CD4-positive, alpha-beta T cell (primary cell): ENCODE data around the gene ATG16L1. TPM values are rescaled to one million over a fixed set of nuclear protein-coding genes. Genes with fewer than 3 reads are reported as not detected.

ENCODE experiments used
- ATAC-seq: fragments of 200-7000 bp; cut with Tn5 transposase; one replicate; pipeline ENCODE4 v1.10.0; 2022; ENCODE audit warnings: mild to moderate bottlenecking; ENCODE audit not compliant: poor library complexity
- CTCF ChIA-PET: fragments of 350-600 bp; sonication (Branson Sonifier 250); formaldehyde crosslinking; loops from one replicate; lab custom pipeline; 2021; ENCODE audit warnings: antibody characterized with exemption, inconsistent platforms; lab: Charles Lee
- POLR2A ChIA-PET: fragments of 350-600 bp; sonication (Branson Sonifier 250); formaldehyde crosslinking; loops from one replicate; lab custom pipeline; 2021; ENCODE audit warnings: antibody characterized with exemption, inconsistent platforms; lab: Charles Lee
- DNase-seq, 14 experiments: peaks; one replicate each; pipeline ENCODE4 v3.0.0-alpha.2; 2013 to 2020; ENCODE audit warnings: mixed read lengths in 2 of 14
- H3K27ac ChIP-seq, 2 donors: one replicate each; pipeline versions ENCODE4 v1.5.1 to v1.7.0; 2013; ENCODE audit warnings: low read length in 2 of 2, low read depth in 1 of 2, mild to moderate bottlenecking in 1 of 2
- H3K27me3 ChIP-seq, 2 experiments: 1 replicate in 1 of 2; 2 replicates in 1 of 2; pipeline versions ENCODE4 v1.6.1 to v1.7.0; 2013; ENCODE audit warnings: low read length in 2 of 2, control low read depth in 1 of 2, mild to moderate bottlenecking in 1 of 2, moderate library complexity in 1 of 2; ENCODE audit not compliant: insufficient read depth in 2 of 2, control insufficient read depth in 1 of 2
- H3K36me3 ChIP-seq: one replicate; pipeline ENCODE4 v1.6.1; 2013; ENCODE audit warnings: low read length, control low read depth; ENCODE audit not compliant: insufficient read depth
- H3K4me1 ChIP-seq: one replicate; pipeline ENCODE4 v1.6.1; 2013; ENCODE audit warnings: low read length, control low read depth; ENCODE audit not compliant: insufficient read depth
- H3K4me3 ChIP-seq: one replicate; pipeline ENCODE4 v1.5.1; 2013; ENCODE audit warnings: mild to moderate bottlenecking, low read length, moderate library complexity
- H3K9me3 ChIP-seq, 2 experiments: 1 replicate in 1 of 2; 2 replicates in 1 of 2; pipeline versions ENCODE4 v1.6.1 to v1.7.0; 2013; ENCODE audit warnings: low read length in 2 of 2, mild to moderate bottlenecking in 2 of 2, control low read depth in 1 of 2, moderate library complexity in 1 of 2; ENCODE audit not compliant: control insufficient read depth in 1 of 2, insufficient read depth in 1 of 2
- H3K27ac Mint-ChIP-seq: one replicate; pipeline ENCODE4 v1.8.0; 2020; ENCODE audit warnings: mixed read lengths
- H3K27me3 Mint-ChIP-seq: one replicate; pipeline ENCODE4 v1.8.0; 2021; ENCODE audit warnings: mixed read lengths
- H3K36me3 Mint-ChIP-seq: one replicate; pipeline ENCODE4 v1.8.0; 2021; ENCODE audit warnings: low read depth, mixed read lengths
- H3K4me1 Mint-ChIP-seq: one replicate; pipeline ENCODE4 v1.8.0; 2021; ENCODE audit warnings: low read depth, mixed read lengths
- H3K4me3 Mint-ChIP-seq: one replicate; pipeline ENCODE4 v1.8.0; 2020; ENCODE audit warnings: mild to moderate bottlenecking, mixed read lengths
- H3K9me3 Mint-ChIP-seq: one replicate; pipeline ENCODE4 v1.8.0; 2020; ENCODE audit warnings: mixed read lengths
- intact Hi-C, 2 experiments: fragments of 100-400 bp; cut with DNase I in 1 of 2; cut with micrococcal nuclease in 1 of 2; formaldehyde crosslinking; loops; one replicate each; pipeline versions ENCODE4 v1.15.1 to v1.9.0; 2023 to 2025; cut with DNase I, micrococcal nuclease
- total RNA-seq, 174 experiments: library from RNA in 2 of 174; stranded (reverse) in 2 of 174; gene quantifications; one replicate each; pipeline ENCODE4 v1.2.3 and lab custom pipeline; 2021 to 2026
- TF ChIP-seq, protein P1 (sequence below): fragments of 200-600 bp; IDR thresholded peaks from one replicate; pipeline ENCODE4 v1.8.0; 2022; ENCODE audit warnings: antibody characterized with exemption, mild to moderate bottlenecking

Gene ATG16L1
- total RNA-seq, 2 experiments from 2014 or later, result 134 to 135 TPM

- ATAC-seq, result no peak
- intact Hi-C loops, result no loop called here
- Mint-ChIP-seq H3K4me1 (peaks cover 57% of the 10 kb centered on the region), H3K27me3 (no peaks in the 10 kb centered on the region), H3K4me3 (no peak overlapping the region), H3K27ac (no peak overlapping the region), H3K36me3 (no peaks in the 10 kb centered on the region), H3K9me3 (no peaks in the 10 kb centered on the region)
- no peak overlapping the region for H3K27ac ChIP-seq
- no peak for DNase-seq
- ChIA-PET CTCF (interaction anchor here (0.7 kb wide), 1 partner anchor 46 kb away, joined by 3 read pairs; no protein-coding TSS in a partner anchor), POLR2A (no interaction called here)
- no peak overlapping the region for H3K4me3 ChIP-seq
- no peaks in the 10 kb centered on the region for H3K36me3 ChIP-seq
- TF ChIP-seq, protein P1, sequence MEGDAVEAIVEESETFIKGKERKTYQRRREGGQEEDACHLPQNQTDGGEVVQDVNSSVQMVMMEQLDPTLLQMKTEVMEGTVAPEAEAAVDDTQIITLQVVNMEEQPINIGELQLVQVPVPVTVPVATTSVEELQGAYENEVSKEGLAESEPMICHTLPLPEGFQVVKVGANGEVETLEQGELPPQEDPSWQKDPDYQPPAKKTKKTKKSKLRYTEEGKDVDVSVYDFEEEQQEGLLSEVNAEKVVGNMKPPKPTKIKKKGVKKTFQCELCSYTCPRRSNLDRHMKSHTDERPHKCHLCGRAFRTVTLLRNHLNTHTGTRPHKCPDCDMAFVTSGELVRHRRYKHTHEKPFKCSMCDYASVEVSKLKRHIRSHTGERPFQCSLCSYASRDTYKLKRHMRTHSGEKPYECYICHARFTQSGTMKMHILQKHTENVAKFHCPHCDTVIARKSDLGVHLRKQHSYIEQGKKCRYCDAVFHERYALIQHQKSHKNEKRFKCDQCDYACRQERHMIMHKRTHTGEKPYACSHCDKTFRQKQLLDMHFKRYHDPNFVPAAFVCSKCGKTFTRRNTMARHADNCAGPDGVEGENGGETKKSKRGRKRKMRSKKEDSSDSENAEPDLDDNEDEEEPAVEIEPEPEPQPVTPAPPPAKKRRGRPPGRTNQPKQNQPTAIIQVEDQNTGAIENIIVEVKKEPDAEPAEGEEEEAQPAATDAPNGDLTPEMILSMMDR, result no peak
- peaks cover 85% of the 10 kb centered on the region for H3K4me1 ChIP-seq
- no peaks in the 10 kb centered on the region for H3K27me3 ChIP-seq
- H3K9me3 ChIP-seq, result peaks cover 0 to 8% of the 10 kb centered on the region in 2 experiments
These were observed 15.5 kb upstream of the ATG16L1 start for GRCh38 chr2:233235977-233236376.

DNA sequence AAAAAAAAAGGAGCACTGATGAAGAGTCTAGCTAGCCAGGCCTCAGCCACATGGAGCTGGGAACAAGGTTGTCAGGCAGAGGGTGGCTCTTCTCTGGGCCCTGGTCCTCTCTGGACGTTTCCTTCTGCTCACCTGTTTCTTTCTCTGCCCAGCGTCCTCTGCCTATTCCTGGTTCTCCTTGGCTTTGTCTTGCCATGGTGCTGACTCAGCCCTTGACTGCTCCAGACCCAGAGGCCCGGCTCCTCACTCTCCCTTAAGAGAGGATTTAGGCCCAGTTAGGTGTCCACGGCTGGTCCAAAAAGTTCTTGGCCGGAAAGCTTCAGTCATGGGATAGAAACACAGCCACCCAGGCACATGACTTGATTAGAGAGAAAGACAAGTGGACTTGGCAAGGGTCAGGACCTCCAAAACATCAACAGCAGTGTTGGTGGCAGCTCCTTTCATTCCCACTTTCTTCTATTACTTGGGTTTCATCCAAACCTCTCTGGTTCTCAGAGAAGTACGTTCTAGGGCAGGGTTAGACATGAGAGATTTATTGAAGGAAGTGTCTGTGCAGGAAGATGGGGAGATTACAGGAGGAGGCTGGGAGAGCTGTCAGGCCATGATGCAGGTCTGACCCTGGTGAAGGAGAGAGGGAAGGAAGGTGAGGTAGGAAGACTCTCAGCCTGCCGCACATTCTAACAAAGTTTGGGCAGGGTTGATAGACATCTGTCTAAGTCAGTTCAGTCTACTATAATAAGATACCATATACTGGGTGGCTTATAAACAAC is 14.5 kb upstream of the ATG16L1 start:
- peaks cover 0 to 8% of the 10 kb centered on the region in 2 experiments for H3K9me3 ChIP-seq
- Mint-ChIP-seq H3K36me3 (no peaks in the 10 kb centered on the region), H3K4me1 (peaks cover 67% of the 10 kb centered on the region), H3K9me3 (no peaks in the 10 kb centered on the region), H3K27me3 (no peaks in the 10 kb centered on the region), H3K4me3 (no peak overlapping the region), H3K27ac (no peak overlapping the region)
- no peak for ATAC-seq
- H3K27ac ChIP-seq, result no peak overlapping the region
- DNase-seq, result no peak
- CTCF ChIA-PET, result interaction anchor here (0.6 to 0.7 kb wide), 2 partner anchors 15 to 47 kb away, joined by 3 read pairs; partner anchors contain the start of gene ATG16L1
- H3K36me3 ChIP-seq, result no peaks in the 10 kb centered on the region
- H3K27me3 ChIP-seq, result no peaks in the 10 kb centered on the region
- no peak overlapping the region for H3K4me3 ChIP-seq
- intact Hi-C loops, result no loop called here
- TF ChIP-seq, protein P1, result no peak
- POLR2A ChIA-PET, result no interaction called here
- H3K4me1 ChIP-seq, result peaks cover 86% of the 10 kb centered on the region

DNA sequence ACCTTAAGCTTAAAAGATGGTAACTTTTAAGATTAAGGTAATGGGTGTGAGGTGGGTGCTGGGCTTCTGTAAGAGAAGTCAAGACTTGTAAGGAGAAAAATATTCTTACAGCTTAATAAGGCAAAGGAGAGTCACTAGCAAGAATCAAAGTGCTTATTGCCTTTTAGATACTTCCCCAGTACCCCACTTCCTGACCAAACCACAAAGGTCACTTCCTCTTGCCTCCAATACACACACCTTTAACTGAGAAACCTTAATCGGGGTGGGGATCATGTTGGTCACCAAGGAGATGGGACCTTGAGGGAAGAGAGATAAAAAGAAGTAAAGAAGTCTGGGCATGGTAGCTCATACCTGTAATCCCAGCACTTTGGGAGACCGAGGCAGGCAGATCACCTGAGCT is 10.6 kb upstream of the ATG16L1 start:
- Mint-ChIP-seq H3K4me3 (peak overlapping the region; percentile 61), H3K27ac (peak overlapping the region; percentile 82), H3K27me3 (no peaks in the 10 kb centered on the region), H3K36me3 (no peaks in the 10 kb centered on the region), H3K4me1 (peaks cover 70% of the 10 kb centered on the region), H3K9me3 (no peaks in the 10 kb centered on the region)
- Histone ChIP-seq H3K27ac (peak overlapping the region in 1 of 2 donors; percentile 28), H3K36me3 (no peaks in the 10 kb centered on the region), H3K9me3 (peaks cover 0 to 8% of the 10 kb centered on the region in 2 experiments), H3K27me3 (no peaks in the 10 kb centered on the region), H3K4me3 (peak overlapping the region; percentile 33), H3K4me1 (peaks cover 65% of the 10 kb centered on the region)
- DNase-seq, result peak in 5 of 14 experiments; percentile 7 to 80 (median 51)
- POLR2A ChIA-PET, result interaction anchor here (0.7 to 3.8 kb wide), 7 partner anchors 10 to 165 kb away, joined by 3 to 21 read pairs (median 3); partner anchors contain the start of gene ATG16L1
- peak; percentile 58 for ATAC-seq
- CTCF ChIA-PET, result interaction anchor here (1.5 to 3.6 kb wide), 2 partner anchors 10 to 17 kb away, joined by 4 to 19 read pairs; partner anchors contain the start of gene ATG16L1
- intact Hi-C loops, result no loop called here
- TF ChIP-seq, protein P1, result no peak
